WTC11 (cell line): ENCODE data around the gene TRIM44.

ENCODE experiments used
- CREB1 ChIP-seq: sonication (generic); formaldehyde crosslinking; IDR thresholded peaks from 2 replicates; pipeline ENCODE4 v1.8.0; 2023; ENCODE audit warnings: mild to moderate bottlenecking, missing genetic modification reagents
- CREM ChIP-seq: sonication (generic); formaldehyde crosslinking; IDR thresholded peaks from 2 replicates; pipeline ENCODE4 v1.8.1; 2022; ENCODE audit warnings: mild to moderate bottlenecking, missing genetic modification reagents, moderate library complexity
- CTCF ChIP-seq: fragments of 200-600 bp; IDR thresholded peaks from 2 replicates; pipeline ENCODE4 v1.8.0; 2022; ENCODE audit warnings: antibody characterized with exemption
- E2F5 ChIP-seq: sonication (generic); formaldehyde crosslinking; IDR thresholded peaks from 2 replicates; pipeline ENCODE4 v1.8.1; 2022; ENCODE audit warnings: mild to moderate bottlenecking, moderate library complexity, missing genetic modification reagents
- GRHL2 ChIP-seq: fragments of 250-450 bp; sonication (Bioruptor Pico); IDR thresholded peaks from 2 replicates; pipeline ENCODE4 v1.8.0; 2022; ENCODE audit warnings: mild to moderate bottlenecking, moderate library complexity; ENCODE audit not compliant: insufficient replicate concordance, severe bottlenecking
- JUN ChIP-seq: sonication (generic); formaldehyde crosslinking; IDR thresholded peaks from 2 replicates; pipeline ENCODE4 v1.8.0; 2023; ENCODE audit warnings: mild to moderate bottlenecking, missing genetic modification reagents
- SOX15 ChIP-seq: fragments of 250-450 bp; sonication (Bioruptor Pico); IDR thresholded peaks from 2 replicates; pipeline ENCODE4 v1.9.0; 2021; ENCODE audit warnings: mild to moderate bottlenecking
- TP53 ChIP-seq: sonication (generic); formaldehyde crosslinking; IDR thresholded peaks from 2 replicates; pipeline ENCODE4 v1.8.1; 2023; ENCODE audit warnings: mild to moderate bottlenecking, missing genetic modification reagents
- TF ChIP-seq, protein P1 (sequence below): sonication (generic); formaldehyde crosslinking; IDR thresholded peaks from 2 replicates; pipeline ENCODE4 v1.8.0; 2022; ENCODE audit warnings: mild to moderate bottlenecking, missing genetic modification reagents

GRCh38 chr11:35624316-35624715 is 38.3 kb upstream of the TRIM44 start:
- no peak for TF ChIP-seq GRHL2 (CRISPR knock-in tag)
- no peak for TF ChIP-seq CTCF
- TF ChIP-seq, protein P1, sequence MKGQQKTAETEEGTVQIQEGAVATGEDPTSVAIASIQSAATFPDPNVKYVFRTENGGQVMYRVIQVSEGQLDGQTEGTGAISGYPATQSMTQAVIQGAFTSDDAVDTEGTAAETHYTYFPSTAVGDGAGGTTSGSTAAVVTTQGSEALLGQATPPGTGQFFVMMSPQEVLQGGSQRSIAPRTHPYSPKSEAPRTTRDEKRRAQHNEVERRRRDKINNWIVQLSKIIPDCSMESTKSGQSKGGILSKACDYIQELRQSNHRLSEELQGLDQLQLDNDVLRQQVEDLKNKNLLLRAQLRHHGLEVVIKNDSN (CRISPR knock-in tag), result no peak
- TF ChIP-seq SOX15, result no peak
- no peak for TF ChIP-seq CREM (CRISPR knock-in tag)
- TF ChIP-seq CREB1, result no peak
- no peak for TF ChIP-seq E2F5 (CRISPR knock-in tag)
- no peak for TF ChIP-seq JUN (CRISPR knock-in tag)
- no peak for TF ChIP-seq TP53 (CRISPR knock-in tag)
